SK-N-SH (cell line): Measurements from ENCODE around the gene ZMYND15.

Experiments used
- EZH2phosphoT487 ChIP-seq: fragments of 200-600 bp; sonication (generic); IDR thresholded peaks from 2 replicates; pipeline ENCODE4 v1.6.1; 2017; ENCODE audit warnings: low read depth, mixed run types, mild to moderate bottlenecking, antibody characterized with exemption, moderate library complexity, borderline replicate concordance
- FOXM1 ChIP-seq: IDR thresholded peaks from 2 replicates; pipeline ENCODE4 v1.4.0; 2012; ENCODE audit warnings: low read depth, mild to moderate bottlenecking
- JUND ChIP-seq: IDR thresholded peaks from 2 replicates; pipeline ENCODE4 v1.4.0; 2012
- RAD21 ChIP-seq: IDR thresholded peaks from 2 replicates; pipeline ENCODE4 v1.6.1; 2012; ENCODE audit warnings: mild to moderate bottlenecking, low read length
- TF ChIP-seq, protein P1 (sequence below): fragments of 200-600 bp; sonication (generic); IDR thresholded peaks from 2 replicates; pipeline ENCODE4 v1.6.1; 2017; ENCODE audit warnings: antibody characterized with exemption, mild to moderate bottlenecking, moderate library complexity

DNA sequence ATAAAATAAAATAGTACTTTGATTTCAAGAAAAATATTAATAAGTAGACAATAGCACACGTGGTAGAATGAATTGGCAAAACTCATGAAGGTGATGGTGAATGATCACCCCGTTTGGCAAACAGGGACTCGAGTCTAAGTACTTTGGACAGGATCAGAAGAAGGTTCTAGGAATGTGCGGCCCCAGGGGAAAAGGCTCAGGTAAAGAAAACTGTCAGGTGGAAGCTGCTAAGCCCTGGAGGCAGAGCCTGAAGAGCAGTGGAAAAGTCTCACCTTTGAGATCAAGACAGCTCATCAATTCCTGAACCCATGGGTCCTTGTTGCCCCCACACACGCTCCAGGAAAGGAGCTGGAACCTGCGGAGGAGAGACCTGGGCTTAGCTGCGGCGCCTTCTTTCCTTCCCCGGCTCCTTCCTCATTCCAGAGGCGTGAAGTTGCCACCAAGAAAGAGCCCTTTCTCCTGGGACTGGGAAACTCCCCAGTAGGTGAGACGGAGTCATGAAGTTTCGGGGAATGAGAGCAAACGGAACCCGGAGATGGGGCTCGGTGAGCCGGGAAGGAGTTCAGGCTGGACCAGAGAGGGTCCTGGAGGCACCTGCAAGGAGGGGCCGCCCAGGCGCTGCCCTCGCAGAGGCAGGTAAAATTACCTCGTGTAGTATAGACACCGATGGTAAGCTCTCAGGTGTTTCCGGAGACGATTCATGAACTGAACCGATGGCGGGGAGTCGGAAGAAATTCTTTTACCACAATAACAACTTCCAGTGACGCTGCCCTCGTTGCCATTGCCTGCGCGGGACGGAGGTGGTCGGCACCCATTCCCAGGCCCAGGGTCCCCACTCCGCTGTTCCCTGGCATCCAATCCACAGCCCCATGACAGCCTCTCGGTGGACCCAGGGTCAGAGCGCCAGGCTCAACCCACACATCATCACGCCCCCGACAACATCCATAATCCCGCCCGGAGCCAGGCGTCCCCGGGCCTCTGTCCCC lies 1.2 kb upstream of the ZMYND15 start:
- no peak for TF ChIP-seq FOXM1
- no peak for TF ChIP-seq RAD21
- TF ChIP-seq, protein P1, sequence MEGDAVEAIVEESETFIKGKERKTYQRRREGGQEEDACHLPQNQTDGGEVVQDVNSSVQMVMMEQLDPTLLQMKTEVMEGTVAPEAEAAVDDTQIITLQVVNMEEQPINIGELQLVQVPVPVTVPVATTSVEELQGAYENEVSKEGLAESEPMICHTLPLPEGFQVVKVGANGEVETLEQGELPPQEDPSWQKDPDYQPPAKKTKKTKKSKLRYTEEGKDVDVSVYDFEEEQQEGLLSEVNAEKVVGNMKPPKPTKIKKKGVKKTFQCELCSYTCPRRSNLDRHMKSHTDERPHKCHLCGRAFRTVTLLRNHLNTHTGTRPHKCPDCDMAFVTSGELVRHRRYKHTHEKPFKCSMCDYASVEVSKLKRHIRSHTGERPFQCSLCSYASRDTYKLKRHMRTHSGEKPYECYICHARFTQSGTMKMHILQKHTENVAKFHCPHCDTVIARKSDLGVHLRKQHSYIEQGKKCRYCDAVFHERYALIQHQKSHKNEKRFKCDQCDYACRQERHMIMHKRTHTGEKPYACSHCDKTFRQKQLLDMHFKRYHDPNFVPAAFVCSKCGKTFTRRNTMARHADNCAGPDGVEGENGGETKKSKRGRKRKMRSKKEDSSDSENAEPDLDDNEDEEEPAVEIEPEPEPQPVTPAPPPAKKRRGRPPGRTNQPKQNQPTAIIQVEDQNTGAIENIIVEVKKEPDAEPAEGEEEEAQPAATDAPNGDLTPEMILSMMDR: no peak
- no peak for TF ChIP-seq JUND
- TF ChIP-seq EZH2phosphoT487: no peak
